COLO668 (cell line): ENCODE results near the gene EGFL7.

ENCODE experiments used
- DNase-seq: peaks from one replicate; lab custom pipeline; 2025; ENCODE audit not compliant: unreplicated experiment; lab: John Stamatoyannopoulos, UW

Gene EGFL7

DNA sequence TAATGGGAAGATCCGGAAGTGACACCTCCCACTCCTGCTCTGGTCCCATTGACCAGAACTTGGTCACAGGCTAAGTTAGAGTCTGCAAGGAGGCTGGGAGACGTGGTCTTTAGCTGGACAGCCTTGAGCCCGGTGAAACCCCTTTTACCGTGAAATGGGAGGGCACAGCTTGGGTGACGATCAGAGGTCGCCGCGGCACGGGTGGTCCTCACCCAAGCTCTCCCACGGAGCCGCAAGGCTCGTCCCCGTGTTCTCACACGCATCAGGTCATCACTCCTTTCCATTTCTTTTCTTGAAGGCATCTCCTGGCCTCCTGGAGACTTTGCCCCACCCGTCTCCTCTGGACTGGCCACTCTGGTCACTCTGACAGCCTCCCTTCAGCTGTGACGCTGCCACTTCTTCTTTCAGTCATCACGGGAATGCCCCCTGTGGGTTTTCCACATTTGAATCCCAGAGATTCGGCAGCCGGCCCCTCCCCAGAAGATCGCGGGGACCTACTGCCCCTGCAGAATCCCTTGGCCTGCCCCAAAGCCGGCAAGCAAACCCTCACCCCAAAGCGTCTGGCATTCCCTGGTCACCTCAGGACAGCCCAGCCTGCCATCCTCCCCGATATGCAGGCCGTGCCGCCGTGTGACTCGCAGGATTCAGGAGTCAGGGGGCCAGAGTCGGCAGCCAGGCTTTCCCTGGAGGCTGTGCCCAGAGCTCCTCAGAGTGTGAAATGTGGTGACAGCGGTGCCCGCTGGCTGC lies 18.9 kb upstream of the EGFL7 start:
- DNase-seq: no peak

DNA sequence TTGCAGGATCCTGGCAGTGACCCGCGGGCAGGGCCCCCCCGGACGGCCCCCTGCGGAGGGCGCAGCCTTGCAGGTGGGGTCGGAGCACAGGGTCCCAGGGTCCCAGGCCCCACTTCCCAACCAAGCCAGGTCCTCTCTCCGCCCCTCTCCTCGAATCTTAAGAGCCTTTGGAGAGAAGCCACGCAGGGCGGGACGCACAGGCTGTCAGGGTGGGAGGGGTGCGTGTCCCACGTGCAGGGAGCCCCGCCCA lies 18.4 kb upstream of the EGFL7 start:
- DNase-seq: no peak

- DNase-seq: peak; percentile 59
Measured at GRCh38 chr9:136644593-136645351, 17.9 kb upstream of the EGFL7 start.

- DNase-seq: no peak
Measured at GRCh38 chr9:136645352-136645902, 17.3 kb upstream of the EGFL7 start.

- peak; percentile 52 for DNase-seq
Measured at GRCh38 chr9:136645903-136646754, 16.6 kb upstream of the EGFL7 start.

DNA sequence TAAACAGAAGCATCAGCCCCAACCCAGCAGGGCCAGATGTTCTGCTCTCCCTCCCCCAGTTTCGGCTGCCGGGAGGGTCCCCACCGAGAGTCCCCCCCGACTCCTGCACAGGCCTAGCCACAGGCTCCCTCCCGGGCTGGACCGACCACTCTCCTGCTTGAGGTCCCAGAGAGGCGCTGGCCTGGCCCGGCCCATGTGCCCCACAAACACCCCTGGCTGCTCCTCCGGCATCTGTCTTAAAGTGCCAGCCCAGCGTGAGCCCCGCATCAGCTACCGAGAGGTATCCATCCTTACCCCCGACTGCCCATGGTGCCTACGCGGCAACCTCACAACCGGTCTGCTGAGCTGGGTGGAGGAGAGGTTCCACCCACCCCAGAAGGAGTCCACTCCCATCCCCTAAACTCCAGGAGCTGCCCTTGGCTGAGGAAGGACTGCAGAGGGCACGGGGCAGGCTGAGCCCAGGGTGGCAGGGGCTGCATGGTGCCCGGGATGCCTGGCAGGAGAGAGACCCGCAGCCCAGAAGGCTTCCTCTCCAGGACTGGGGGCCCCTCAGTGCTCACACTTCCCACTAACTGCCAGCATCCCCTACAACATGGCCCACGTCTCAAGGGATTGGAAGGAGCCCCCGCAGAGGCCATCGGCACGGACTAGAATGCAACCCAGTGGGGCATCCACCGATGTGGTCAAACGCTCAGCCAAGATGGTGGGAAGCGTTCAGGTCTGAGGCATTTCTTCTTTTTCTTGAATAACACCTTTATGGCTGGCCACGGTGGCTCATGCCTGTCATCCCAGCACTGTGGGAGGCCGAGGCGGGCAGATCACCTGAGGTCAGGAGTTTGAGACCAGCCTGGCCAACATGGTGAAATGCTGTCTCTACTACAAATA lies 15.6 kb upstream of the EGFL7 start:
- no peak for DNase-seq

- no peak for DNase-seq
Measured at GRCh38 chr9:136648751-136649150, 14.0 kb upstream of the EGFL7 start.

DNA sequence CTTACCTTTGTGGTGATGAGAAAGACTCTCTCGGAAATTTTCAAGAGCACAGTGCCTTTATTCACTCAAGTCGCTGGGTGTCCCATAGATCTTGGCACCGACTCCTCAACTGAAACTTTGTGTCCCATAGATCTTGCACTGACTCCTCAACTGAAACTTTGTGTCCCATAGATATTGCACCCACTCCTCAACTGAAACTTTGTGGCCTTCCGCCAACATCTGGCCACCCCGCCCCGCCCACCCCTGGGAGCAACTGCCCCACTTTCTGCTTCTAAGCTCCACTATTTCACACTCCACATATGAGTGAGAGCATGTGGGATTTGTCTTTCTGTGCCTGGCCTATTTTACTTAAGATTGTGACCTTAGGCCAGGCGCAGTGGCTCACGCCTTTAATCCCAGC lies 12.7 kb upstream of the EGFL7 start:
- no peak for DNase-seq

DNA sequence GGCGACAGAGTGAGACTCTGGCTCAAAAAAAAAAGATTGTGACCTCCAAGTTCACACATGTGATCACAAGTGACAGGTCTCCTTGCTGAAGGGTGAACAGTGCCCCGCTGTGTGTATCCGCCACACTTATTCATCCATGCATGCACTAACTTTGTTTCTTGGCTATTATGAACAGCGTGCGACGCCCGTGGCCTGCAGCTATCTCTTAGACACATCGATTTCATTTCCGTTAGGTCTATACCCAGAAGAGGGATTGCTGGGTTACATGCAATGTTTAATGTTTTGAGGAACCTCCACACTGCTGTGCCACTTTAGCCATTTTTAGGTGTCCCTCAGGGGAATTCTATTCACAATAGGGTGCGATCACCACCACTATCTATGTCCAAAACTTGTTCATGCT lies 12.1 kb upstream of the EGFL7 start:
- DNase-seq: no peak

DNA sequence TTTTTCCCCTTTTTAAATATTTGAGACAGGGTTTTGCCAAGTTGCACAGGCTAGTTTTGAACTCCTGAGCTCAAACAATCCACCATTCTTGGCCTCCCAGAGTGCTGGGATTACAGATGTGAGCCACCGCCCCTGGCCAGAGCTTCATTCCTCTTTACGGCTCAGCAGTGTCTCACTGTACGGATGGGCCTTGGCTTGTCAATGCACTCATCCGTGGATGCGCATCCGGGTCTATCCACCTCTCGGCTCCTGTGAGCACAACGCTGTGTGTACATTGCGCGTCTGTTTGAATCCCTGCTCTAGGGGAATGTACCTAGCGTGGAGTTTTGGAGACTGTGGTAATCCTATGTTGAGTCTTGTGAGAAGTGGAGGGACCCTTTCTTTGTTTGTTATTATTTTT lies 10.9 kb upstream of the EGFL7 start:
- DNase-seq: peak; percentile 49

GRCh38 chr9:136653323-136654079 lies 9.2 kb upstream of the EGFL7 start:
- DNase-seq: peak; percentile 24

GRCh38 chr9:136654820-136655535 lies 7.7 kb upstream of the EGFL7 start:
- no peak for DNase-seq

DNA sequence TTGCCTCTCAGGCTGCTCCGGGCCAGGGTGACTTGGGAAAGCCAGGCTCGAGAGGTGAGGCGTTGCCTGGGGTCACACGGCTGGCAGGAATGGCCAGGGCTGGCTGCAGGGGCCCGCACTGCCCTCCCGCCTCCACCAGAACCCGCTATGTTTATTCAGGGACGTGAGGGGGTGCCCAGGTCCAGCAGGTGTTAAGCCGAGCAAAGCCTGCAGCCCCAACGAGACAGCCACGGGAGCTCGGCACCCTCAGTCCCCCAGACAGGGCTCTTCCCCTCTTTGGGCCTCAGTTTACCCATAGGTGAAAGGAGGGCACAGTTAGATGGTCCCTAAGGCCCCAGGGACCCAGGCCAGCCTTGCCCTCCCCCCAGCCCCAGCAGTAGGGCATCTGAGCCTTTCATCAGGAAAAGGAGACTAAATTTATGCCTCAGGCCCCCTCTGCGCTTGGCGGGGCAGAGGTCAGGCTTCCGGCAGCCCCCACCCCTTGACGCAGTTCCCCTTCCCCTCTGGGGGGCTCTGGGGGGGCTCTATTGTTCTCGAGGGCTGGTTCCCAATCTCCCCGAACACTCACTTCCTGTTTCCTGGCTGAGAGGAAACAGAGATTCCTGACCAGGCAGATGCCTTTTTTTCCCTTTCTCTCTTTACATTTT lies 7.1 kb upstream of the EGFL7 start:
- DNase-seq: no peak

DNA sequence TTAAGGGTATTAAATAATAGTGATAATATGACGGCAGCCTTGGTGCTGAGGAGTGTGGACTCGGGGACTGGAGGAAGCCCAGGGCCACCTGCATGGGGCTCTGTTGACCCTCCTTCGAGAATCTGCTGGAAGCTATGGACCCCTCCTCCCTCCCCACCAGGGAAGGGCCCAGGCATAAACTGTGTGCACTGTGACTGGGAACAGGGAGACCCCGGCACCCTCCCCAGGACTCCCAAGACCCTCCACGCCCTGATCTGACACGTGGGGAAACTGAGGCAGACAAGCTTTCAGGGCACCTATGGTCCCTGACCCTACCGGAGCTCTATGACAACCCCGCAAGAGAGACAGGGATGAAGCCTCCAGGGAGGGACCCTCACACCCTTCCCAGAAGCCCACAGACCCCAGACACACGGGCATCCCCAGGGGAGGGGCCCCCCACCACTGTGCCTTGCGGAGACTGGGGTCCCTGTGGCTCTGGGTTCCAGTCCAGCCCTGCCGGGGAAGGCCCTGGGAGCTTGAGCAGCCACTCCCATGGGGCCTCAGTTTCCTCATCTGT lies 6.5 kb upstream of the EGFL7 start:
- no peak for DNase-seq

DNA sequence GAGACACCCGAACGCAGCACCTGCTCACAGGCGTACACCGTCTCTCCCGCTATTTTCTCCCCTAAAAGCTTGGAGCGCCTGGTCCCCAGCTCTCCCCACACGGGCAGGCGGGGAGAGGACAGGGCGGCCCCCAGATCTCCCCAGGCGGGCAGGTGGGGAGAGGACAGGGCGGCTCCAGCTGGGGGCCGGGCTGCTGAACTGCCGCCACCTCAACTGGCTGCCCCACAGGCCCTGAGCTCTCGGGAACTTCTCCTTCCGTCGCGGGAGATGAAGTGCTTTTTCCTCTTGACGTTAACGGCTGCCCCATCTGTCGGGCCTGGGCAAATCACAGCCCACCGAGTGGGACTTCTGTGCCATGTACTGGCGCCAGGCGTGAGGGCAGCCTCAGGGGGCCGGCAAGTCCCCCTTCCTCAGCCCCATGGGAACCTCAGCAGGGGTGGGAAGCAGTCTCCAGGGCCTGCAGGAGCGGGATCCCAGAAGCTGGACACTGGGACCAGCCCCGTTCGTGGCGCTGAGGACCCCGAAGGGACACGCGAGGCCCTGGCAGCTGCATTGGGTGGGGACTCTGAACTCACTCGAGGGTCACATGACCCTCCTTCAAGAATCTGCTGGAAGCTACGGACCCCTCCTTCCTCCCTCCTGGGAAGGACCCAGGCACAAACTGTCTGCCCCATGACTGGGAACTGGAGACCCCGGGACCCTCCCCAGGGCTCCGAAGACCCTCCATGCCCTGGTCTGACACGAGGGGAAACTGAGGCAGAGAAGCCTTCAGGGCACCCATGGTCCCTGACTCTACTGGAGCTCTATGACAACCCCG lies 5.7 kb upstream of the EGFL7 start:
- no peak for DNase-seq

DNA sequence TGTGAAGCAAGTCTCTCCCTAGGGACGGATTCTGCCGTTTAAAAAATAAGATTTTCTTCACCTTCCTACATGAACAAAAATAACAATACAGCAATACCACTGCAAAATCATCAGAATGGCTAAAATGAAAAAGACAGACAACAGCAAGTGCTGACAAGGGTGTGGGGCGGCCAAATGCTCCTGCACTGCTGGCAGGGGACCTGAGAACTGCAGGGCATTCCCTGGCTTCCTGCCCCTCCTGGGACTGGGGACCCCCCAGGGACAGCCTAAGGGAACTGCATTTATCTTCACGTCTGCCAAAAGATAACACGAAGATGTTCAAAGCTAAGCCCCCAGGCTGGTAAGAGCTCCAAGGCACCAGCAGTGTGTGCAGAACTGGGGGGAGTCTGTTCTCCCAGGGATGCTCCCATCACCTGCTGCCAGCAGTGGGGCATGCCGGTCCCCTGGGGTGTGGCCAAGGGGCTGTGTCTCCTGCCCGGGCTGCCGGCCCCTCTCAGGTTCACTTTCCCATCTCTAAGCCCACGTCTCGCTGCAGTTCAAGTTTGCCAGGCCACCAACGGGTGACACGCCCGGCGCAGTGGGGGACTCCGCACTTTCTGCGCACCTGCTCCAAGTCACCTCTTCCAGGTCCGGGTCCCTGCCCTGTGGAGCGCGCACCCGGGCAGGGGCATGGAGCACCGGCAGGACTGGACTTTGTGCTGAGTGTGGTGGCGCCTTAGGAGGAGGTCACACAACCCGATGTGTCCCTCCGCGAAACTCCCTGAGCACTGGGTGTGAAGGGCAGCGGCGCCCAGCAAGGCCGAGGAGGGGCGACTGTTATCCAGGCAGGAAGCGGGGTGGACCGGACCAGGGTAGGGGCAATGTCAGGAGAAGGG lies 4.5 kb upstream of the EGFL7 start:
- DNase-seq: peak; percentile 16
